ENCODE results near the gene WDFY4. TPM values are rescaled to one million over a fixed set of nuclear protein-coding genes. Genes with fewer than 3 reads are reported as not detected.
"Not testable (repeated sequence)": the region's sequence is repeated elsewhere in the genome, so short reads cannot be mapped to it uniquely, and the experiment has no call there.

The WDFY4 gene
- polyA plus RNA-seq, 1 donor (not counting 4 experiments of a cell fraction or from before 2014, with no cell fraction given) = 0.04 TPM

- Histone ChIP-seq H3K36me3 (ENCODE audit: control insufficient read depth in 2 of 2, extremely low read depth in 1 of 2, insufficient read depth in 2 of 2, low read length in 2 of 2) (no peaks in the 10 kb centered on the region), H3K9ac (ENCODE audit: control insufficient read depth, extremely low read depth, insufficient read depth, low read length) (no peak overlapping the region), H4K20me1 (ENCODE audit: control insufficient read depth, extremely low read depth, insufficient read depth, low read length) (no peaks in the 10 kb centered on the region), H3K4me3 (ENCODE audit: control insufficient read depth in 2 of 3, extremely low read depth in 1 of 3, insufficient read depth in 2 of 3, low read depth in 1 of 3, low read length in 3 of 3) (no peak overlapping the region), H3K27me3 (ENCODE audit: control insufficient read depth, extremely low read depth, insufficient read depth, low read length) (peaks cover 7% of the 10 kb centered on the region), H3K9me3 (ENCODE audit: control insufficient read depth, low read depth, low read length) (no peaks in the 10 kb centered on the region), H3K79me2 (ENCODE audit: control insufficient read depth, insufficient read depth, low read length) (no peaks in the 10 kb centered on the region), H3K4me1 (ENCODE audit: control insufficient read depth, extremely low read depth, insufficient read depth, low read length) (no peaks in the 10 kb centered on the region), H3K27ac (ENCODE audit: control insufficient read depth, insufficient read depth, low read length) (no peak overlapping the region), H3K9me1 (ENCODE audit: control insufficient read depth, extremely low read depth, insufficient read depth, low read length) (no peaks in the 10 kb centered on the region), H2AFZ (ENCODE audit: control insufficient read depth, low read length) (no peak overlapping the region), H3K4me2 (ENCODE audit: control insufficient read depth, extremely low read depth, insufficient read depth, low read depth, low read length) (no peak overlapping the region)
- TF ChIP-seq EZH2 (IDR thresholded peaks at IDR 0.05; ENCODE audit: low read length) = no peak
- TF ChIP-seq CTCF (optimal IDR thresholded peaks at IDR 0.05 in 1 of 3, IDR thresholded peaks at IDR 0.05 in 1 of 3, conservative IDR thresholded peaks at IDR 0.05 in 1 of 3; ENCODE audit: extremely low read depth in 1 of 3, insufficient read depth in 2 of 3, low read length in 3 of 3) = no peak
- dilution Hi-C loops (cut with MboI; ENCODE audit: extremely low pct_ligation_motif_present, low sequenced_read_pairs) = no loop called here
- FAIRE-seq = no peak
- no peak for DNase-seq (ENCODE audit: low read depth, low spot score)
Measured at GRCh38 chr10:48645600-48645999, 39.1 kb upstream of the WDFY4 start.

GRCh38 chr10:48647073-48647472 is 37.6 kb upstream of the WDFY4 start:
- dilution Hi-C loops (cut with MboI; ENCODE audit: extremely low pct_ligation_motif_present, low sequenced_read_pairs); H2AFZ ChIP-seq (ENCODE audit: control insufficient read depth, low read length); H3K4me1 ChIP-seq (ENCODE audit: control insufficient read depth, extremely low read depth, insufficient read depth, low read length); DNase-seq (ENCODE audit: low read depth, low spot score); H3K4me2 ChIP-seq (ENCODE audit: control insufficient read depth, extremely low read depth, insufficient read depth, low read depth, low read length); H3K9me3 ChIP-seq (ENCODE audit: control insufficient read depth, low read depth, low read length); H3K9ac ChIP-seq (ENCODE audit: control insufficient read depth, extremely low read depth, insufficient read depth, low read length); H4K20me1 ChIP-seq (ENCODE audit: control insufficient read depth, extremely low read depth, insufficient read depth, low read length); H3K9me1 ChIP-seq (ENCODE audit: control insufficient read depth, extremely low read depth, insufficient read depth, low read length); H3K4me3 ChIP-seq (ENCODE audit: control insufficient read depth in 2 of 3, extremely low read depth in 1 of 3, insufficient read depth in 2 of 3, low read depth in 1 of 3, low read length in 3 of 3); H3K79me2 ChIP-seq (ENCODE audit: control insufficient read depth, insufficient read depth, low read length); H3K36me3 ChIP-seq (ENCODE audit: control insufficient read depth in 2 of 2, extremely low read depth in 1 of 2, insufficient read depth in 2 of 2, low read length in 2 of 2); H3K27ac ChIP-seq (ENCODE audit: control insufficient read depth, insufficient read depth, low read length); FAIRE-seq: not testable (repeated sequence)
- peaks cover 10% of the 10 kb centered on the region for H3K27me3 ChIP-seq (ENCODE audit: control insufficient read depth, extremely low read depth, insufficient read depth, low read length)

GRCh38 chr10:48648172-48648942 is 36.3 kb upstream of the WDFY4 start:
- Histone ChIP-seq H3K9me3 (ENCODE audit: control insufficient read depth, low read depth, low read length) (no peaks in the 10 kb centered on the region), H3K36me3 (ENCODE audit: control insufficient read depth in 2 of 2, extremely low read depth in 1 of 2, insufficient read depth in 2 of 2, low read length in 2 of 2) (no peaks in the 10 kb centered on the region), H3K4me1 (ENCODE audit: control insufficient read depth, extremely low read depth, insufficient read depth, low read length) (no peaks in the 10 kb centered on the region), H3K9ac (ENCODE audit: control insufficient read depth, extremely low read depth, insufficient read depth, low read length) (no peak overlapping the region), H3K27me3 (ENCODE audit: control insufficient read depth, extremely low read depth, insufficient read depth, low read length) (peaks cover 17% of the 10 kb centered on the region), H3K27ac (ENCODE audit: control insufficient read depth, insufficient read depth, low read length) (no peak overlapping the region), H3K4me3 (ENCODE audit: control insufficient read depth in 2 of 3, extremely low read depth in 1 of 3, insufficient read depth in 2 of 3, low read depth in 1 of 3, low read length in 3 of 3) (no peak overlapping the region), H2AFZ (ENCODE audit: control insufficient read depth, low read length) (no peak overlapping the region), H3K9me1 (ENCODE audit: control insufficient read depth, extremely low read depth, insufficient read depth, low read length) (no peaks in the 10 kb centered on the region), H4K20me1 (ENCODE audit: control insufficient read depth, extremely low read depth, insufficient read depth, low read length) (no peaks in the 10 kb centered on the region), H3K79me2 (ENCODE audit: control insufficient read depth, insufficient read depth, low read length) (no peaks in the 10 kb centered on the region), H3K4me2 (ENCODE audit: control insufficient read depth, extremely low read depth, insufficient read depth, low read depth, low read length) (no peak overlapping the region)
- TF ChIP-seq EZH2 (IDR thresholded peaks at IDR 0.05; ENCODE audit: low read length) (no peak), CTCF (optimal IDR thresholded peaks at IDR 0.05 in 1 of 3, IDR thresholded peaks at IDR 0.05 in 1 of 3, conservative IDR thresholded peaks at IDR 0.05 in 1 of 3; ENCODE audit: extremely low read depth in 1 of 3, insufficient read depth in 2 of 3, low read length in 3 of 3) (no peak)
- dilution Hi-C loops (cut with MboI; ENCODE audit: extremely low pct_ligation_motif_present, low sequenced_read_pairs) = no loop called here
- DNase-seq (ENCODE audit: low read depth, low spot score) = no peak
- no peak for FAIRE-seq

All from keratinocyte (primary cell).